ENCODE results near the gene CCDC124.

The CCDC124 gene

GRCh38 chr19:17936379-17936778 is 3.6 kb downstream of the CCDC124 start:
- no peak for DNase-seq

GRCh38 chr19:17937371-17937900 is 4.6 kb downstream of the CCDC124 start:
- DNase-seq: no peak

- DNase-seq: peak in 1 of 2 experiments; percentile 56
Measured at GRCh38 chr19:17938092-17938845, 5.5 kb downstream of the CCDC124 start.

DNA sequence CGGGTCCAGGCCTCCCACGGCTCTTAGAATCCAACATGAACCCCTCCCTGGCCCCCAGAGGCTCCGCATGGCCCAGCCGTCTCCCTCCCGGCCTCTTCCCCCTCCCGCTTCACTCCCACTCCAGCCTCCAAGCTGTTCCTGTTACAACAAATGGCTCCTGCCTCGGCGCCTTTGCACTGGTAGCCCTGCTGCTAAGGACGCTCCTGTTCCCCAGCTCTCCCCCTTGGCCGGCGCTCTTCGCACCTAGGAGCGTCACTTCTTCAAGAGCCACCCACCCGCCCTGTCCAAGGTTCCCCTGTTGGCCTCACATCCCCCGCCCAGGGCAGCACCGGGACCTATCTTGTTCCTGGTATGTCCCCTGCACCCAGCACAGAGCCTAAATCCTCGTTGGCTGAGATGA is 9.4 kb downstream of the CCDC124 start:
- DNase-seq: no peak

- DNase-seq: no peak
Measured at GRCh38 chr19:17942582-17943273, 9.9 kb downstream of the CCDC124 start.

- DNase-seq: no peak
Measured at GRCh38 chr19:17943274-17944221, 10.7 kb downstream of the CCDC124 start.

GRCh38 chr19:17944301-17944700 is 11.5 kb downstream of the CCDC124 start:
- DNase-seq: no peak

DNA sequence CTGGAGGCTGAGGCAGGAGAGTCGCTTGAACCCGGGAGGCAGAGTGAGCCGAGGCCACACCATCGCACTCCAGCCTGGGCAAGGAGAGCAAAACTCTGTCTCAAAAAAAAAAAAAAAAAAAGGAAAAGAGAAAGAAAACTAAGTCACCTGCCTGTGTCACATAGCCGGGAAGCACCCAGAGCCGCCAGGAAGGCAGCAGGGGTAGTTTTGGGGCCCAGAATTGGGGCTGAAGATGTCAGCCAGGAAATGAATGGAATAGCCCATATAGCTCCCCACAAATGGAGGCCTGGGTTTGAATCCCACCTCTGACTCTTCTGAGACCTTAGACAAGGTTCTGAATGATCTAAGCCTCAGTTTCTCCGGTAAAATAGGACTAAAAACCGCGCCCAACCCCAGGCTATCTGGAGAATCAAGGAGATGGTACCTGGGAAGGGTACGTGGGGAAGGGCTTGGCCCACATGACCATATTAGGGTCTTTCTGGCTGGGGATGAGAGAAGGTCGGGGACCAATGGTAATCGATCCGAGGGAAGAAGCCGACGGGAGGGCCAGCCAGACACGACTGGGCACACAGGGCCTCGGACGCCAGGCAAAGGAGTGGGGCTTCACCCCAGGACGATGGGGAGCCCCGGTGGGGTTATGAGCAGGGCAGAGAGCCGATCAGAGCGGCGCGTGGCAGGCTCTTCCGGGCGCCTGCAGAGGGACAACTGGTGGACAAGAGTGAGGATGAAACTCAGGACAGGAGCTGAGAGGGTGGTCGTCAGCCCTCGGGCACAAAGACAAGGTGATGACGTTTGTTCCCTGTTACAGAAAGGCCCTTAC is 14.4 kb downstream of the CCDC124 start:
- peak in 1 of 2 experiments; percentile 44 for DNase-seq

GRCh38 chr19:17947815-17948513 is 15.1 kb downstream of the CCDC124 start:
- peak; percentile 70 to 98 for DNase-seq

DNA sequence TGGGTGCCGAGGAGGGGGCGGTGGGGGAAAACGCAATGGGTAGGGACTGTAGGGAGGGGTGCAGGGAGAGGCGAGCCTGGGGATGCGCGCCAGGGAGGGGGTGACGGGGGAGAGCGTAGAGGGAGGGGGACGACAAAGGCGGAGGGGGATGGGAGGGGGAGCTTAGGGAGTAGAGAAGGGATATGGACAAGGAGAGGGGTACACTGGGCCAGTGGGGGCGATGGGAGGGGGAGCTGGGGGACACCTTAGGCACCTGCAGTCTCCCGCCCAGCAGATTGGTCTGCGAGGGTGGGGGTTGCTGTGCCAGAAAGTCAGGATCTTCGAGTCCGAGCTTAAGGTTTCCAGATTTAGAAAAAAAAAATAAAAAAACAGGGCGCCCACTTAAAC is 15.7 kb downstream of the CCDC124 start:
- peak in 1 of 2 experiments; percentile 60 for DNase-seq

GRCh38 chr19:17948931-17949930 is 16.4 kb downstream of the CCDC124 start:
- no peak for DNase-seq

GRCh38 chr19:17949956-17950309 is 17.1 kb downstream of the CCDC124 start:
- peak in 1 of 2 experiments; percentile 48 for DNase-seq

DNA sequence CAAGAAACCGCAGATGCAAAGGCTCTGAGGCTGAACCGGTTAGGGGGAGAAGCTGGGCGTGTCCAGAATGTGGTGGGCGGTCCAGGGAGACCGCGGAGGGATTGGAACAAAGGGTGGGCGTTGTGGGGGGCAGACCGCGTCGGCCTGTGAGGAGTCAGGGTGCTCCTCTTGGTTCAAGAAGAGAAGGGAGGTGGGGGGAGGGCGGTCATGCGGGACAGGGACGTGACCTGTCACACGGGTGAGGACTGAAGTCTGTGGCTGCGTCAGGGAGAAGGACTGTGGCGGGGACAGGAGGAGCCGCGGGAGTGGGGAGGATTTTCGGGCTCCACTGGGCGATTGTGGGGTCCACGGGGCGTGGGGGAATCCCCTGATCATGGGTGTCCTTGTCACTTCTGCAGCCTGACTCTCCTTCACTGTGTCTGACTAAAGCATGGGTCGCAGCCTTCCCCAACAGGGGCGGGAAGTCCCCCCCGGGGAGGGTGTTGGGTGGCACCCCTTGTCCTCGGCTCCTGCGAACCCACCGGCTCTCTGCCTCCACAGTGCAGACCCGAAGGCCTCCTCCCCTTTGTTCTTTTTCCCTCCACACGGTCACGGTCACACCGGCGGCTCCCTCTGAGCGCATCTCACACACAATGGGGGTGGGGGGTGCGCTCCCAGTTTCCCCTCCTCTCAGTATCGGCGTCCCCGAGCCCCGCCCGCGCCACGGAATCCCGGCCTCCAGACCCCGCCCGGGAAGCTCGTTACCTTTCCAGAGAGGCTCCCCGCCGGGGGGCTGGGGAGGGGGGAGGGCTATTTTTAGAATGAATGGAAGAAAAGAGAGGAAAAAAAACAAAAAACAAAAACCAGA is 17.7 kb downstream of the CCDC124 start:
- peak in 1 of 2 experiments; percentile 48 for DNase-seq

- DNase-seq: no peak
Measured at GRCh38 chr19:17951157-17951989, 18.6 kb downstream of the CCDC124 start.

- DNase-seq: no peak
Measured at GRCh38 chr19:17951990-17952976, 19.5 kb downstream of the CCDC124 start.

DNA sequence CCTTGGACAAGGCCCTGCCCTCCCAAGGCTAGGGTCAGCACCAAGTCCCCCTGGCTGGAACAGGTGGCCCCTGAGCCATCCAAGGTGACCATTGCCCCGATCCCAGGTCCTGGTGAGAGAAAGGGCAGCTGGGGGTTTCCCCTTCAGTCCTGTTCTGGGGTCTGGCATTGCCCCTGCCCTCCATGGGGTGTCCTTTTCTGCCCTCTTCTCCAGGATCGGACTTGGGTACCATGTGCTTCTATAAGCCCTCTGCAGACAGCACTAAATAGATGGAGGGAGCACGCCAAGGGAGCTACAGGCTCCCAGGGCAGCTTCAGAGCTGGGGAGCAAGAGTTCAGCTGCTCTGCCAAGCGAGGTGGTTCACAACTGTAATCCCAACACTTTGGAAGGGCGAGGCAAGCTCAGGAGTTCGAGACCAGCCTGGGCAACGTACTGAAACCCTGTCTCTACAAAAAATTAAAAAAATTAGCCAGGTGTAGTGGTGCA is 20.5 kb downstream of the CCDC124 start:
- no peak for DNase-seq

DNA sequence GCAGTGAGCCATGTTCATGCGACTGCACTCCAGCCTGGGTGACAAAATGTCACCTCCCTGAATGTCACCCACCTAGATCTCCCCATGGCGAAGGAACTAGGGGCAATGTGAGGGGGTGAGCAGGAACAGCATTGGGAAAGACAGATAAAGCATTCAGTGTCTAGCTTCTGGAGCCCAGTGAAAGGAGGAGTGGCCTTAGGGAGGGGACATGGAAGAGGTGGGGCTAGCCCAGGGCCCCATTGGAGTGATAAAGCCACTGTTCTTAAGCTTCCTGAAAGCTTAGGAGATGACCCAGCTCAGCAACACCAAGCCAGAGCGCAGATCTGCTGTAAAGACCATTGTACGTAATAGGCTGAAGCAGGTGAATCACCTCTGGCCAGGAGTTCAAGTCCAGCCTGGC is 21.1 kb downstream of the CCDC124 start:
- no peak for DNase-seq

Data from NCI-H526 (cell line).